Effector memory CD8-positive, alpha-beta T cell (primary cell): ENCODE data around the gene CD300E.

ENCODE experiments used
- ATAC-seq: fragments of 150-1000 bp; cut with Tn5 transposase; replicated peaks from 2 replicates; pipeline ENCODE4 v1.10.0; 2021; ENCODE audit warnings: mild to moderate bottlenecking, moderate library complexity
- DNase-seq, 3 experiments: peaks; one replicate each; pipeline ENCODE4 v3.0.0; 2021
- H3K27ac Mint-ChIP-seq, 2 donors: one replicate each; pipeline ENCODE4 v1.8.0; 2022; ENCODE audit warnings: mild to moderate bottlenecking in 2 of 2, mixed read lengths in 2 of 2, moderate library complexity in 2 of 2
- H3K27me3 Mint-ChIP-seq, 2 donors: one replicate each; pipeline ENCODE4 v1.8.0; 2022; ENCODE audit warnings: mixed read lengths in 2 of 2
- H3K36me3 Mint-ChIP-seq: one replicate; pipeline ENCODE4 v1.8.0; 2022; ENCODE audit warnings: mild to moderate bottlenecking, moderate library complexity, mixed read lengths; ENCODE audit not compliant: insufficient read depth
- H3K4me1 Mint-ChIP-seq, 2 donors: one replicate each; pipeline ENCODE4 v1.8.0; 2022; ENCODE audit warnings: low read depth in 2 of 2, mixed read lengths in 2 of 2
- H3K4me3 Mint-ChIP-seq, 2 donors: one replicate each; pipeline ENCODE4 v1.8.0; 2022; ENCODE audit warnings: mild to moderate bottlenecking in 2 of 2, mixed read lengths in 2 of 2, moderate library complexity in 2 of 2
- H3K9me3 Mint-ChIP-seq, 2 donors: one replicate each; pipeline ENCODE4 v1.8.0; 2022; ENCODE audit warnings: mixed read lengths in 2 of 2
- total RNA-seq, 9 experiments: gene quantifications; one replicate each; lab custom pipeline; 2026; lab: John Stamatoyannopoulos, UW

The CD300E gene, protein sequence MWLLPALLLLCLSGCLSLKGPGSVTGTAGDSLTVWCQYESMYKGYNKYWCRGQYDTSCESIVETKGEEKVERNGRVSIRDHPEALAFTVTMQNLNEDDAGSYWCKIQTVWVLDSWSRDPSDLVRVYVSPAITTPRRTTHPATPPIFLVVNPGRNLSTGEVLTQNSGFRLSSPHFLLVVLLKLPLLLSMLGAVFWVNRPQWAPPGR
- total RNA-seq: 0 reads per million in 9 experiments

DNA sequence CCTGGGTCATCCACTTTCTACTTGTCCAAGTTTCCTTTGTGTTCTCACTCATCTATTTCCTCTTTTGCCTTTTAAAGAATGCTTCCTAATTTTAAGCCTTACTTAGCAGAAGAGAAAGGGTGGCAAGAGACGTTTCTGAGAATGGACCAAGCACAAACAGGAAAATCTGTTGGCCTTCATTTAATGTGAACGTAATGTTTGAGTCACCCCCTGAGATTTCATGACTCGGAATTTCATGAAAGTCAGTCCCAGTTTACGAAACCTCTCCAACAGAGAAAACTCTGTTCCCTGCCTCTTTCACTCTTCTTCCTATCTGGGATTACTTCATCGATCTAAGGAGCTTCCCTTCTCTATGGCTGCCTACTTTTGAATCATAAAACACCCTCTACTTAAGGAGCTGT lies at the start of gene CD300E:
Gene CD300E, minus strand, starts transcription at position 46 of the 401 bp plus-strand sequence. CDS start 117 bp downstream, outside the sequence.
- no peak for ATAC-seq
- DNase-seq: no peak
- Mint-ChIP-seq H3K4me3 (no peak within 1 kb of the TSS), H3K36me3 (peaks cover 6% of the 10 kb centered on the region), H3K27ac (no peak within 1 kb of the TSS), H3K9me3 (no peaks in the 10 kb centered on the region), H3K27me3 (peaks cover 73 to 78% of the 10 kb centered on the region in 2 donors), H3K4me1 (no peaks in the 10 kb centered on the region)

GRCh38 chr17:74671031-74671771 lies 47.7 kb upstream of the CD300E start:
- Mint-ChIP-seq H3K36me3 (peaks cover 3% of the 10 kb centered on the region), H3K4me1 (peaks cover 0 to 6% of the 10 kb centered on the region in 2 donors), H3K4me3 (no peak overlapping the region), H3K9me3 (peaks cover 0 to 4% of the 10 kb centered on the region in 2 donors), H3K27ac (peak overlapping the region in 1 of 2 donors; percentile 38), H3K27me3 (peaks cover 55 to 90% of the 10 kb centered on the region in 2 donors)
- peak; percentile 95 for ATAC-seq
- peak; percentile 50 to 58 (median 57) for DNase-seq

DNA sequence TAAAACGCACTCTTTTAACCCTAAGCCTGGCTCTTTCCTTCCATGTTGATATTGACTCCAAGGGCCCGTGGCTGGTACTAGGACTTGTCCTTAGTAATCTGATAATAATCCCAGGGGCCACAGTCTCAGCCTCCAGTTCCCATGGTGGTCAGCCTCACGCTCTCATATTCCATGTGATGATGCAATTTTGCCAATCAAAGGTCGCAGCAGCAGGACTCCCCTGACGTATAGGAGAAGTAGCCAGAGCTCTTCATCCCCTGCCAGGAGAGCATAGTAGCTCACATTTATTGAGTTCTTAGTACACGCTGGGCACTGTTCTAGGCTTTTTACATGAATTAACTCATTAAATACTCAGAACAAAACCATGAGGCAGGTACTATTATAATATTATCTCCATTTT lies 46.8 kb upstream of the CD300E start:
- H3K27me3 Mint-ChIP-seq: peaks cover 56 to 83% of the 10 kb centered on the region in 2 donors
- no peak overlapping the region for H3K27ac Mint-ChIP-seq

DNA sequence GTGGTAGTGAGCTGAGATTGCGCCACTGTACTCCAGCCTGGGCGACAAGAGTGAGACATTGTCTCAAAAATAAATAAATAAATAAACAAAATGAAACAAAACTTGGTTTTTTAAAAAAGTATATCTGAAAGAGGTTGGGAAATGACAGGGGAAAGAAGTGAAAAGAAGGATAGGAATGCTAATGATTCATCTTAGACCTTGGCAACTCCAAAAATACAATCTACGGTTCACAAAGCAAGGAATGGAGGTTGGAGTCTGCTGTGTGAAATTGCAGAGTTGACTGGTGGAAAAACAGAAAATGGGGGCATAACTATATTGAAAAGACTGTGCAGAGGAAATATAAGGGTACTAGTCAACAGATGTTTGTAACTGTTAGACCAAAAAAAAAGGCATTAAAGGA lies 40.0 kb upstream of the CD300E start:
- ATAC-seq (no peak), DNase-seq (no peak)
- no peaks in the 10 kb centered on the region for H3K4me1 Mint-ChIP-seq
- H3K27ac Mint-ChIP-seq: no peak overlapping the region
- no peaks in the 10 kb centered on the region for H3K36me3 Mint-ChIP-seq
- H3K9me3 Mint-ChIP-seq: no peaks in the 10 kb centered on the region
- no peak overlapping the region for H3K4me3 Mint-ChIP-seq
- H3K27me3 Mint-ChIP-seq: peaks cover 63 to 79% of the 10 kb centered on the region in 2 donors

More for the DNA sequence above, 46.8 kb upstream of the CD300E start:
- DNase-seq: no peak
- peaks cover 3% of the 10 kb centered on the region for H3K36me3 Mint-ChIP-seq
- no peak overlapping the region for H3K4me3 Mint-ChIP-seq
- peaks cover 0 to 6% of the 10 kb centered on the region in 2 donors for H3K4me1 Mint-ChIP-seq
- peaks cover 0 to 4% of the 10 kb centered on the region in 2 donors for H3K9me3 Mint-ChIP-seq
- ATAC-seq: no peak

DNA sequence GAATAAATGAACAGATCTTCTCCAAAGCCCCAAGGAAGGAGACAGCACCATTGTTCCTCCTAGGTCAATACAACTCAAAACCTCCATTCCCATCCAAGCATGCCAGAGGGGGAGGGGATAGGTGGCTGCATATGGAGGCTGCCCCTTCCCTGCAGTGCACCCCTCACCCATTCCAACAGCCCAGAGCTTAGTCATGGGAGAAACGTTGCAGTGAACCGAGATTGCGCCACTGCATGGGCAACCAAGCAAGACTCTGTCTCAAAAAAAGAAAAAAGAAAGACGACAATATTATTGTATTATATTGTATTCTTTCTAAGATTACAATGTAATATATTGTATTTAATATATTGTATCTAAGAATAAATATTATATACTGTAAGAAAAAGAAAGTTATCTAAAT lies 36.4 kb upstream of the CD300E start:
- Mint-ChIP-seq H3K27ac (no peak overlapping the region), H3K4me3 (no peak overlapping the region), H3K27me3 (peaks cover 53 to 71% of the 10 kb centered on the region in 2 donors), H3K9me3 (no peaks in the 10 kb centered on the region), H3K36me3 (peaks cover 3% of the 10 kb centered on the region), H3K4me1 (peaks cover 7% of the 10 kb centered on the region in 2 donors)
- no peak for DNase-seq
- no peak for ATAC-seq

GRCh38 chr17:74658620-74659019 lies 35.1 kb upstream of the CD300E start:
- peaks cover 7% of the 10 kb centered on the region in 2 donors for H3K4me1 Mint-ChIP-seq
- no peak for DNase-seq
- ATAC-seq: no peak
- H3K27ac Mint-ChIP-seq: no peak overlapping the region
- H3K9me3 Mint-ChIP-seq: no peaks in the 10 kb centered on the region
- H3K27me3 Mint-ChIP-seq: peaks cover 51 to 67% of the 10 kb centered on the region in 2 donors
- H3K4me3 Mint-ChIP-seq: no peak overlapping the region
- H3K36me3 Mint-ChIP-seq: peaks cover 3% of the 10 kb centered on the region

- Mint-ChIP-seq H3K36me3 (peaks cover 3% of the 10 kb centered on the region), H3K27ac (no peak overlapping the region), H3K27me3 (peaks cover 61 to 71% of the 10 kb centered on the region in 2 donors), H3K4me3 (no peak overlapping the region), H3K4me1 (peaks cover 7% of the 10 kb centered on the region in 2 donors), H3K9me3 (no peaks in the 10 kb centered on the region)
- DNase-seq (no peak), ATAC-seq (no peak)
These were observed 31.2 kb upstream of the CD300E start for GRCh38 chr17:74654742-74655141.

- H3K27me3 Mint-ChIP-seq: peaks cover 62 to 67% of the 10 kb centered on the region in 2 donors
- ATAC-seq: no peak
- no peak overlapping the region for H3K27ac Mint-ChIP-seq
These were observed 28.5 kb upstream of the CD300E start for GRCh38 chr17:74652020-74652419.

DNA sequence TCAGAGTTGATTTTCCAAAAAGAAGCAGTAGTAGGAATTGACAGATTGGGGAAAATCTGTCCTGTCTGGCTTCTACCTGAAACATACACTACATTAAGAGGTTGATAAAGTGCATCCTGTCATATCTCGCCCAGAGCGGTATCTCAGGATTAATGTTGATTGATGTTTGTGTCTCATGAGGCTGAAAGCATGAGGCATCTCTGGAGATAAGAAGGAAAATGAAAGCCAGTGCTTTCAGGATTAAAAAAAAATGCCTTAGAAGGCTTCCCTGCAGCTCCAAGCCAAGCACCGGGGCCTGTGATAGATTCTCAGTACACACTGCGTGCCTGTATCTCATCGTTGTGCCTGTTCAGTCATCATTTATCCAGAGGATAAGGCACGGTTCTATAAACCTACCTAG lies 26.4 kb upstream of the CD300E start:
- Mint-ChIP-seq H3K27ac (no peak overlapping the region), H3K9me3 (no peaks in the 10 kb centered on the region), H3K27me3 (peaks cover 73 to 87% of the 10 kb centered on the region in 2 donors), H3K36me3 (no peaks in the 10 kb centered on the region), H3K4me1 (no peaks in the 10 kb centered on the region), H3K4me3 (no peak overlapping the region)
- ATAC-seq: no peak
- DNase-seq: no peak

More at GRCh38 chr17:74652020-74652419, 28.5 kb upstream of the CD300E start:
- Mint-ChIP-seq H3K9me3 (no peaks in the 10 kb centered on the region), H3K36me3 (no peaks in the 10 kb centered on the region), H3K4me3 (no peak overlapping the region), H3K4me1 (peaks cover 0 to under 1% of the 10 kb centered on the region in 2 donors)
- no peak for DNase-seq

GRCh38 chr17:74647871-74648672 lies 24.5 kb upstream of the CD300E start:
- DNase-seq (no peak), ATAC-seq (no peak)
- Mint-ChIP-seq H3K9me3 (no peaks in the 10 kb centered on the region), H3K4me3 (no peak overlapping the region), H3K4me1 (no peaks in the 10 kb centered on the region), H3K36me3 (peaks cover 3% of the 10 kb centered on the region), H3K27ac (no peak overlapping the region), H3K27me3 (peaks cover 72 to 92% of the 10 kb centered on the region in 2 donors)

DNA sequence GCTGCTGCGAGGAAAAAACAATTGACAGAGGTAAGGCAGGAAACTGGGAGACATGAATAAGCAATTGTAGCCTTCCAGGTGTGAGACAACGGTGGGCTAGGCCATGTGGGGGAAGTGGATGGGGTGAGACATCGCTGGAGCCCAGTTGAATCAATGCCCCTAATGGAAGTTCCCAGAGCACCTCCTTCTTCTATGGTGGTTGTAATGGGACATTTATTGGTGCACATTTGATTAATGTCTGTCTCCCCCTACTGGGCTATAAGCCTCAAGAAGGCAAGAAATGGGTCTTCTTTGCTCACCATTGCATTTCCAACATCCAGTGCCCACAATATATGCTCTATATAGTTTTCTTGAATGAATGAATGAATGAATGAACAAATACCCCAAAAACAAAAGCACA lies 22.7 kb upstream of the CD300E start:
- Mint-ChIP-seq H3K36me3 (peaks cover 3% of the 10 kb centered on the region), H3K9me3 (no peaks in the 10 kb centered on the region), H3K27ac (no peak overlapping the region)

DNA sequence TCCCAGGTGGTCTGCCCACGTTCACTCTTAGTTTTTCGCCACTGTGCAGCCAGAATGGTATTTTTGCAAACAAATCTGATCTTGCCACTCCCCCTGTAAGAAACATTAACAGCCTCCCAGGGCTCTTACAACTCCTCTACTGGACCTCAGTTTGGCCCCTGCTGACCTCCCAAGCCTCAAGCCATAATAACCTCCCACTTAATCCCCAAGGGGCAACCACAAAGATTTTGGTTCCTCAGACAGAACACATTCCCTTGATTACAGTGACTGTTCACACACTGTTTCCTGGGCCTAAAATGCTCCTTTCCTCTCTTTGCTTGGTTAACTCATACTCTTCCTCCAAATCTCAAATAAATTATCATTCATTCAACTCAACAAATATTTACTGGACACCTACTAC lies 21.5 kb upstream of the CD300E start:
- H3K9me3 Mint-ChIP-seq: no peaks in the 10 kb centered on the region
- no peak overlapping the region for H3K27ac Mint-ChIP-seq
- H3K4me1 Mint-ChIP-seq: peaks cover 2% of the 10 kb centered on the region in 2 donors
- ATAC-seq (no peak), DNase-seq (no peak)
- H3K27me3 Mint-ChIP-seq: peaks cover 64 to 92% of the 10 kb centered on the region in 2 donors
- H3K4me3 Mint-ChIP-seq: no peak overlapping the region
- peaks cover 3% of the 10 kb centered on the region for H3K36me3 Mint-ChIP-seq

More for the DNA sequence above, 22.7 kb upstream of the CD300E start:
- DNase-seq: no peak
- no peak for ATAC-seq
- peaks cover 72 to 92% of the 10 kb centered on the region in 2 donors for H3K27me3 Mint-ChIP-seq
- H3K4me3 Mint-ChIP-seq: no peak overlapping the region
- H3K4me1 Mint-ChIP-seq: no peaks in the 10 kb centered on the region

DNA sequence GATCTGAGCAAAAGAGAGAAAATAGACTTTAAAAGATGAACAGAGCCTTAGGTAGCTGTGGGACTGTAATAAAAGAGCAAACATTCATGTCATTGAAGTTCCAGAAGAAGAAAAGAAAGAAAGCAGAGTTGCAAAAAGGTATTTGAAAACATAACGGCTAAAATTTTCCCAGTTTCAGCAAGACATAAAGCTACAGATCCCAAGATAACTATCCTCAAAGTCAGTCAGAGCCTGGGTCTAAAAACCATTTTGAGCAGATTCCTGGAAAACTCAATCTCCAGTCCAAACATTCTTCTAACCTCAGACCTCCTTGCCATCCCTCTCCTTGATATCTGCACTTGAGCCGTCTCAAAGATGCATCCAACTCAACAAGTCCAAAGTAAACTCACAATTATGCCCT lies 20.9 kb upstream of the CD300E start:
- H3K36me3 Mint-ChIP-seq: peaks cover 3% of the 10 kb centered on the region
- peaks cover 63 to 94% of the 10 kb centered on the region in 2 donors for H3K27me3 Mint-ChIP-seq
- DNase-seq (no peak), ATAC-seq (no peak)
- H3K27ac Mint-ChIP-seq: no peak overlapping the region
- H3K9me3 Mint-ChIP-seq: no peaks in the 10 kb centered on the region
- H3K4me3 Mint-ChIP-seq: no peak overlapping the region
- H3K4me1 Mint-ChIP-seq: peaks cover 8% of the 10 kb centered on the region in 2 donors
